Keratinocyte (primary cell): ENCODE data around the gene EFCAB6. TPM values are rescaled to one million over a fixed set of nuclear protein-coding genes. Genes with fewer than 3 reads are reported as not detected.

Experiments used
- DNase-seq: peaks from one replicate; pipeline ENCODE4 v3.0.0-alpha.2; 2011; ENCODE audit warnings: low read depth, missing footprints, low spot score
- FAIRE-seq: peaks from 2 replicates; lab custom pipeline; 2011; peaks lifted over from hg19 to GRCh38; lab: Jason Lieb, UNC
- H2AFZ ChIP-seq: 2 replicates; pipeline ENCODE4 v1.6.0; 2012; ENCODE audit warnings: low read length, control low read depth, inconsistent platforms; ENCODE audit not compliant: control insufficient read depth
- H3K27ac ChIP-seq: 2 replicates; pipeline ENCODE4 v1.5.1; 2011; ENCODE audit warnings: low read length; ENCODE audit not compliant: control insufficient read depth, insufficient read depth
- H3K27me3 ChIP-seq: 3 replicates; pipeline ENCODE4 v1.6.0; 2011; ENCODE audit warnings: low read length; ENCODE audit not compliant: control insufficient read depth, insufficient read depth; ENCODE audit errors: extremely low read depth
- H3K36me3 ChIP-seq, 2 experiments: 2 replicates in 1 of 2; 3 replicates in 1 of 2; pipeline ENCODE4 v1.5.1; 2011; ENCODE audit warnings: low read length in 2 of 2, mild to moderate bottlenecking in 1 of 2; ENCODE audit not compliant: control insufficient read depth in 2 of 2, insufficient read depth in 2 of 2; ENCODE audit errors: extremely low read depth in 1 of 2
- H3K4me1 ChIP-seq: 3 replicates; pipeline ENCODE4 v1.5.1; 2011; ENCODE audit warnings: low read length; ENCODE audit not compliant: control insufficient read depth, insufficient read depth; ENCODE audit errors: extremely low read depth
- H3K4me2 ChIP-seq: 3 replicates; pipeline ENCODE4 v1.6.0; 2011; ENCODE audit warnings: low read depth, low read length; ENCODE audit not compliant: control insufficient read depth, insufficient read depth; ENCODE audit errors: extremely low read depth
- H3K4me3 ChIP-seq, 3 experiments: fragments of 200-600 bp in 1 of 3; sonication (generic) in 1 of 3; 2 replicates in 2 of 3; 3 replicates in 1 of 3; pipeline ENCODE4 v1.5.1; 2011 to 2016; ENCODE audit warnings: low read length in 3 of 3, mild to moderate bottlenecking in 3 of 3, control low read depth in 2 of 3, inconsistent platforms in 1 of 3, low read depth in 1 of 3, mixed read lengths in 1 of 3, mixed run types in 1 of 3, moderate library complexity in 1 of 3; ENCODE audit not compliant: control insufficient read depth in 2 of 3, insufficient read depth in 2 of 3; ENCODE audit errors: extremely low read depth in 1 of 3
- H3K79me2 ChIP-seq: 2 replicates; pipeline ENCODE4 v1.6.0; 2012; ENCODE audit warnings: low read length; ENCODE audit not compliant: control insufficient read depth, insufficient read depth
- H3K9ac ChIP-seq: 3 replicates; pipeline ENCODE4 v1.6.0; 2011; ENCODE audit warnings: low read length; ENCODE audit not compliant: control insufficient read depth, insufficient read depth; ENCODE audit errors: extremely low read depth
- H3K9me1 ChIP-seq: 3 replicates; pipeline ENCODE4 v1.6.0; 2011; ENCODE audit warnings: low read length; ENCODE audit not compliant: control insufficient read depth, insufficient read depth; ENCODE audit errors: extremely low read depth
- H3K9me3 ChIP-seq: 2 replicates; pipeline ENCODE4 v1.5.1; 2012; ENCODE audit warnings: low read depth, low read length; ENCODE audit not compliant: control insufficient read depth
- H4K20me1 ChIP-seq: 3 replicates; pipeline ENCODE4 v1.6.0; 2011; ENCODE audit warnings: low read length; ENCODE audit not compliant: control insufficient read depth, insufficient read depth; ENCODE audit errors: extremely low read depth
- EZH2 ChIP-seq: IDR thresholded peaks from one replicate; pipeline ENCODE4 v1.6.1; 2012; ENCODE audit warnings: inconsistent platforms, mild to moderate bottlenecking, low read length, moderate library complexity
- dilution Hi-C: fragments of 300-500 bp; cut with MboI; formaldehyde crosslinking; loops from one replicate; pipeline ENCODE4 v1.7.0; 2020; ENCODE audit warnings: low sequenced_read_pairs; ENCODE audit not compliant: extremely low pct_ligation_motif_present
- polyA plus RNA-seq, 5 experiments: library from polyadenylated mRNA; depleted of rRNA in 3 of 5; stranded (reverse) in 3 of 5; stranded (forward) in 1 of 5; unstranded in 1 of 5; fragments of >200 nt; gene quantifications; 1 replicate in 1 of 5; 2 replicates in 3 of 5; 3 replicates in 1 of 5; pipeline versions ENCODE4 v1.2.1 to v1.2.3, GENCODE V29; 2011 to 2012; ENCODE audit warnings: missing spikeins in 2 of 5, low read depth in 1 of 5, low replicate concordance in 1 of 5
- TF ChIP-seq, protein P1 (sequence below), 3 experiments: IDR thresholded peaks in 1 of 3; conservative IDR thresholded peaks in 1 of 3; optimal IDR thresholded peaks in 1 of 3; 2 replicates in 2 of 3; 3 replicates in 1 of 3; pipeline versions ENCODE3 to v1.5.1; 2011; ENCODE audit warnings: low read length in 3 of 3, mild to moderate bottlenecking in 3 of 3, moderate library complexity in 2 of 3, control low read depth in 1 of 3, inconsistent platforms in 1 of 3; ENCODE audit not compliant: insufficient read depth in 2 of 3; ENCODE audit errors: extremely low read depth in 1 of 3

Gene EFCAB6
- polyA plus RNA-seq, 1 donor (not counting 4 experiments of a cell fraction or from before 2014, with no cell fraction given): 0.18 TPM

- Histone ChIP-seq H3K9me3 (no peaks in the 10 kb centered on the region), H3K9me1 (no peaks in the 10 kb centered on the region), H3K27ac (no peak overlapping the region), H3K9ac (no peak overlapping the region), H3K4me3 (no peak overlapping the region), H3K4me1 (no peaks in the 10 kb centered on the region), H2AFZ (no peak overlapping the region), H3K4me2 (no peak overlapping the region), H3K36me3 (no peaks in the 10 kb centered on the region), H3K27me3 (no peaks in the 10 kb centered on the region), H3K79me2 (no peaks in the 10 kb centered on the region), H4K20me1 (no peaks in the 10 kb centered on the region)
- TF ChIP-seq, protein P1, sequence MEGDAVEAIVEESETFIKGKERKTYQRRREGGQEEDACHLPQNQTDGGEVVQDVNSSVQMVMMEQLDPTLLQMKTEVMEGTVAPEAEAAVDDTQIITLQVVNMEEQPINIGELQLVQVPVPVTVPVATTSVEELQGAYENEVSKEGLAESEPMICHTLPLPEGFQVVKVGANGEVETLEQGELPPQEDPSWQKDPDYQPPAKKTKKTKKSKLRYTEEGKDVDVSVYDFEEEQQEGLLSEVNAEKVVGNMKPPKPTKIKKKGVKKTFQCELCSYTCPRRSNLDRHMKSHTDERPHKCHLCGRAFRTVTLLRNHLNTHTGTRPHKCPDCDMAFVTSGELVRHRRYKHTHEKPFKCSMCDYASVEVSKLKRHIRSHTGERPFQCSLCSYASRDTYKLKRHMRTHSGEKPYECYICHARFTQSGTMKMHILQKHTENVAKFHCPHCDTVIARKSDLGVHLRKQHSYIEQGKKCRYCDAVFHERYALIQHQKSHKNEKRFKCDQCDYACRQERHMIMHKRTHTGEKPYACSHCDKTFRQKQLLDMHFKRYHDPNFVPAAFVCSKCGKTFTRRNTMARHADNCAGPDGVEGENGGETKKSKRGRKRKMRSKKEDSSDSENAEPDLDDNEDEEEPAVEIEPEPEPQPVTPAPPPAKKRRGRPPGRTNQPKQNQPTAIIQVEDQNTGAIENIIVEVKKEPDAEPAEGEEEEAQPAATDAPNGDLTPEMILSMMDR (optimal IDR thresholded peaks at IDR 0.05 in 1 of 3, IDR thresholded peaks at IDR 0.05 in 1 of 3, conservative IDR thresholded peaks at IDR 0.05 in 1 of 3; ENCODE audit: extremely low read depth in 1 of 3, insufficient read depth in 2 of 3, low read length in 3 of 3): no peak
- TF ChIP-seq EZH2: no peak
- dilution Hi-C loops: no loop called here
- DNase-seq (no peak), FAIRE-seq (no peak)
Measured at GRCh38 chr22:43485502-43486089, 326.5 kb downstream of the EFCAB6 start.

- no peaks in the 10 kb centered on the region for H3K27me3 ChIP-seq
- FAIRE-seq (no peak), DNase-seq (no peak)
- H3K9me1 ChIP-seq: no peaks in the 10 kb centered on the region
- H3K9ac ChIP-seq: no peak overlapping the region
- H3K4me1 ChIP-seq: no peaks in the 10 kb centered on the region
- H3K36me3 ChIP-seq: no peaks in the 10 kb centered on the region
- no peak overlapping the region for H3K4me3 ChIP-seq
- no peaks in the 10 kb centered on the region for H4K20me1 ChIP-seq
- no peak overlapping the region for H3K4me2 ChIP-seq
- H3K79me2 ChIP-seq: no peaks in the 10 kb centered on the region
- dilution Hi-C loops: no loop called here
- no peak overlapping the region for H2AFZ ChIP-seq
- no peaks in the 10 kb centered on the region for H3K9me3 ChIP-seq
- TF ChIP-seq EZH2: no peak
- TF ChIP-seq, protein P1 (optimal IDR thresholded peaks at IDR 0.05 in 1 of 3, IDR thresholded peaks at IDR 0.05 in 1 of 3, conservative IDR thresholded peaks at IDR 0.05 in 1 of 3; ENCODE audit: extremely low read depth in 1 of 3, insufficient read depth in 2 of 3, low read length in 3 of 3): no peak
- no peak overlapping the region for H3K27ac ChIP-seq
Measured at GRCh38 chr22:43484227-43484626, 327.9 kb downstream of the EFCAB6 start.
